Loucy (cell line): Measurements from ENCODE around the gene FMN1.

Source experiments
- CTCF ChIP-seq: fragments of 200-600 bp; sonication (generic); conservative IDR thresholded peaks from 2 replicates; pipeline ENCODE4 v1.5.1; 2014; ENCODE audit warnings: mild to moderate bottlenecking, antibody characterized with exemption, low read length
- EZH2phosphoT487 ChIP-seq: fragments of 200-600 bp; IDR thresholded peaks from 2 replicates; pipeline ENCODE4 v1.6.1; 2018; ENCODE audit warnings: antibody characterized with exemption, mild to moderate bottlenecking, moderate library complexity, borderline replicate concordance

GRCh38 chr15:32898414-32898813 is 296.1 kb downstream of the FMN1 start:
- TF ChIP-seq CTCF = no peak
- no peak for TF ChIP-seq EZH2phosphoT487
